ENCODE results near the gene ACOT8. TPM values are rescaled to one million over a fixed set of nuclear protein-coding genes. Genes with fewer than 3 reads are reported as not detected.

ACOT8 gene
- total and polyA plus RNA-seq, 2 donors (not counting 3 experiments of a cell fraction or from before 2014, with no cell fraction given): 15.5 to 50.9 TPM

DNA sequence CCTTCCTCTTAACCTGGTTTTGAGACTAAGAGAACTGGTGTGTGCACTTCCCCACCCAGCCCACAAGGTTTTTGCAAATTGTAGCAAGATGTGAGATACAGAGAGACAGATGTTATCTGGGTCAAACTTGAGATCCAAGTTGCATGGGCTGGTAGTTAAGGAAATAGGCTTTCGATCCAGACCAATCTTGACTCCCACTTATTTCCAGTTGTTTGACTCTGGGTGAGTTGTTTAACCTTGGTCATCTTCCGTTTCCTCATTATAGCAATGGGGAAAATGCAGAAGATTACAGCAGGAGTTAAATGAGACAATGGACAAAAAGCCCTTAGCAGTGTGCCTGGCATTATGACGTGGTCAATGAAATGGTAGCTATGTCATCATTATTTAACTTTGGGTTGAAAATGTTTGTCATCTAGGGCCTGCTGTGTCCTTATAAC, 21.8 kb downstream of the ACOT8 start:
- Histone ChIP-seq H3K27me3 (ENCODE audit: control insufficient read depth in 2 of 2, insufficient read depth in 2 of 2, low read length in 2 of 2) (no peaks in the 10 kb centered on the region), H3K27ac (ENCODE audit: insufficient read depth, low read depth, low read length) (no peak overlapping the region), H3K4me3 (replicated peaks in 1 of 3; ENCODE audit: insufficient read depth in 1 of 3, low read depth in 1 of 3, low read length in 3 of 3) (no peak overlapping the region), H3K9ac (replicated peaks; ENCODE audit: extremely low read depth, insufficient read depth, low read length) (no peak overlapping the region), H3K4me1 (ENCODE audit: control insufficient read depth, extremely low read depth, insufficient read depth, low read length) (peaks cover 20% of the 10 kb centered on the region), H3K4me2 (ENCODE audit: insufficient read depth, low read length) (no peak overlapping the region), H3K36me3 (ENCODE audit: control insufficient read depth in 2 of 2, extremely low read depth in 1 of 2, insufficient read depth in 2 of 2, low read length in 2 of 2) (peaks cover 0 to 2% of the 10 kb centered on the region in 2 experiments), H3K9me3 (replicated peaks; ENCODE audit: control insufficient read depth, insufficient read depth, low read length) (no peaks in the 10 kb centered on the region), H4K20me1 (replicated peaks; ENCODE audit: control insufficient read depth, extremely low read depth, insufficient read depth, low read length) (no peaks in the 10 kb centered on the region), H3K9me1 (replicated peaks; ENCODE audit: control insufficient read depth, extremely low read depth, insufficient read depth, low read length) (no peaks in the 10 kb centered on the region), H2AFZ (ENCODE audit: low read depth, low read length) (no peak overlapping the region), H3K79me2 (ENCODE audit: control insufficient read depth, insufficient read depth, low read length) (no peaks in the 10 kb centered on the region)
- FAIRE-seq (peak; percentile 74), DNase-seq (ENCODE audit: low read depth, low spot score) (no peak)
- CTCF ChIA-PET: no interaction called here
- BruUV-seq (replicated peaks): no TSS peak
- POLR2A ChIA-PET: no interaction called here
- dilution Hi-C loops (cut with MboI; ENCODE audit: extremely low pct_ligation_motif_present, low sequenced_read_pairs) (no loop called here), intact Hi-C loops (cut with micrococcal nuclease) (loop anchor here (2.0 kb wide), 1 partner anchor 55 kb away; the partner anchor contains the start of genes CTSA and NEURL2)
- TF ChIP-seq GATA2 (IDR thresholded peaks at IDR 0.05; ENCODE audit: insufficient read depth, insufficient read length, low read depth, low read length): no peak
- no peak for TF ChIP-seq EZH2 (IDR thresholded peaks at IDR 0.05; ENCODE audit: borderline replicate concordance, low read depth, low read length, severe bottlenecking)
- TF ChIP-seq POLR2A (IDR thresholded peaks at IDR 0.05; ENCODE audit: low read depth, low read length): no peak
- TF ChIP-seq JUN (IDR thresholded peaks at IDR 0.05; ENCODE audit: borderline replicate concordance, insufficient read depth, insufficient read length, low read depth): no peak
- no peak for TF ChIP-seq POLR2AphosphoS5 (IDR thresholded peaks at IDR 0.05; ENCODE audit: insufficient read depth, low read depth, low read length)
- no peak for TF ChIP-seq FOS (IDR thresholded peaks at IDR 0.05; ENCODE audit: borderline replicate concordance, insufficient read depth, low read length)
- TF ChIP-seq MYC (IDR thresholded peaks at IDR 0.05; ENCODE audit: low read depth, low read length): no peak
- TF ChIP-seq, protein P1, sequence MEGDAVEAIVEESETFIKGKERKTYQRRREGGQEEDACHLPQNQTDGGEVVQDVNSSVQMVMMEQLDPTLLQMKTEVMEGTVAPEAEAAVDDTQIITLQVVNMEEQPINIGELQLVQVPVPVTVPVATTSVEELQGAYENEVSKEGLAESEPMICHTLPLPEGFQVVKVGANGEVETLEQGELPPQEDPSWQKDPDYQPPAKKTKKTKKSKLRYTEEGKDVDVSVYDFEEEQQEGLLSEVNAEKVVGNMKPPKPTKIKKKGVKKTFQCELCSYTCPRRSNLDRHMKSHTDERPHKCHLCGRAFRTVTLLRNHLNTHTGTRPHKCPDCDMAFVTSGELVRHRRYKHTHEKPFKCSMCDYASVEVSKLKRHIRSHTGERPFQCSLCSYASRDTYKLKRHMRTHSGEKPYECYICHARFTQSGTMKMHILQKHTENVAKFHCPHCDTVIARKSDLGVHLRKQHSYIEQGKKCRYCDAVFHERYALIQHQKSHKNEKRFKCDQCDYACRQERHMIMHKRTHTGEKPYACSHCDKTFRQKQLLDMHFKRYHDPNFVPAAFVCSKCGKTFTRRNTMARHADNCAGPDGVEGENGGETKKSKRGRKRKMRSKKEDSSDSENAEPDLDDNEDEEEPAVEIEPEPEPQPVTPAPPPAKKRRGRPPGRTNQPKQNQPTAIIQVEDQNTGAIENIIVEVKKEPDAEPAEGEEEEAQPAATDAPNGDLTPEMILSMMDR (IDR thresholded peaks at IDR 0.05; ENCODE audit: extremely low read depth in 1 of 2, insufficient read depth in 1 of 2, low read depth in 1 of 2, low read length in 2 of 2): no peak
- TF ChIP-seq, protein P2, sequence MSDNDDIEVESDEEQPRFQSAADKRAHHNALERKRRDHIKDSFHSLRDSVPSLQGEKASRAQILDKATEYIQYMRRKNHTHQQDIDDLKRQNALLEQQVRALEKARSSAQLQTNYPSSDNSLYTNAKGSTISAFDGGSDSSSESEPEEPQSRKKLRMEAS (IDR thresholded peaks at IDR 0.05; ENCODE audit: insufficient read depth, insufficient read length): no peak
